Uterus (tissue), 2 donors: ENCODE results near the gene MLPH.

Experiments used
- POLR2A ChIP-seq, 2 donors: fragments of 450-650 bp; IDR thresholded peaks; one replicate each; pipeline ENCODE4 v1.6.1; 2016; ENCODE audit warnings: antibody characterized with exemption in 2 of 2, mild to moderate bottlenecking in 1 of 2, moderate library complexity in 1 of 2
- TF ChIP-seq, protein P1 (sequence below), 4 experiments: fragments of 200-600 bp in 2 of 4; fragments of 450-650 bp in 2 of 4; sonication (generic) in 2 of 4; IDR thresholded peaks; one replicate each; pipeline ENCODE4 v1.5.1; 2016 to 2019; ENCODE audit warnings: antibody characterized with exemption in 4 of 4, mild to moderate bottlenecking in 2 of 4, moderate library complexity in 1 of 4

DNA sequence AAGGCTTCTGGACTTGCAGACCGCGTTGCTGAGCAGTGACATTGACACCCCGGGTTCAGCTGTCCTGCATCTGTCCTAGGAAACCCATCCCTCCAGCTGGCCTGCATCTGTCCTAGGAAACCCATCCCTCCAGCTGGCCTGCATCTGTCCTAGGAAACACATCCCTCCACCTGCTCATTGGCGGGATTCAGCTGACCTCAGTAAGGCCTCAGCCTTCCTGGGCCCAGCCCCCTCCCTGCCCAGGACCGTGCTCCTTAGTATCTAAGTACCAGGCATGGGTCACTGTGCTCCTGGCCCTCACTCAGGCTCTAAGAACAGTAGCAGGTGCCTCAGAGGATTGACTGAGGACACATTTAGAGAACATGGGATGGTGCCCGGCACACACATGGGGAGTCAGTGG is 1.2 kb downstream of the MLPH start:
- TF ChIP-seq, protein P1, sequence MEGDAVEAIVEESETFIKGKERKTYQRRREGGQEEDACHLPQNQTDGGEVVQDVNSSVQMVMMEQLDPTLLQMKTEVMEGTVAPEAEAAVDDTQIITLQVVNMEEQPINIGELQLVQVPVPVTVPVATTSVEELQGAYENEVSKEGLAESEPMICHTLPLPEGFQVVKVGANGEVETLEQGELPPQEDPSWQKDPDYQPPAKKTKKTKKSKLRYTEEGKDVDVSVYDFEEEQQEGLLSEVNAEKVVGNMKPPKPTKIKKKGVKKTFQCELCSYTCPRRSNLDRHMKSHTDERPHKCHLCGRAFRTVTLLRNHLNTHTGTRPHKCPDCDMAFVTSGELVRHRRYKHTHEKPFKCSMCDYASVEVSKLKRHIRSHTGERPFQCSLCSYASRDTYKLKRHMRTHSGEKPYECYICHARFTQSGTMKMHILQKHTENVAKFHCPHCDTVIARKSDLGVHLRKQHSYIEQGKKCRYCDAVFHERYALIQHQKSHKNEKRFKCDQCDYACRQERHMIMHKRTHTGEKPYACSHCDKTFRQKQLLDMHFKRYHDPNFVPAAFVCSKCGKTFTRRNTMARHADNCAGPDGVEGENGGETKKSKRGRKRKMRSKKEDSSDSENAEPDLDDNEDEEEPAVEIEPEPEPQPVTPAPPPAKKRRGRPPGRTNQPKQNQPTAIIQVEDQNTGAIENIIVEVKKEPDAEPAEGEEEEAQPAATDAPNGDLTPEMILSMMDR (IDR thresholded peaks at IDR 0.05) = no peak
- TF ChIP-seq POLR2A (IDR thresholded peaks at IDR 0.05) = no peak
